Left lung (tissue), 10 donors: Measurements from ENCODE around the gene IL21R. TPM values are rescaled to one million over a fixed set of nuclear protein-coding genes. Genes with fewer than 3 reads are reported as not detected.

Experiments
- ATAC-seq: fragments of 200-7000 bp; cut with Tn5 transposase; one replicate; pipeline ENCODE4 v1.9.1; 2020; ENCODE audit warnings: moderate library complexity
- DNase-seq, 4 donors: peaks; one replicate each; pipeline ENCODE4 v3.0.0-alpha.2; 2013 to 2020
- H3K27ac ChIP-seq, 2 donors: fragments of 200-600 bp; sonication (generic) in 1 of 2; one replicate each; pipeline versions ENCODE4 v1.5.0 to v1.8.0; 2020 to 2021
- H3K27me3 ChIP-seq, 2 donors: fragments of 200-600 bp; sonication (generic) in 1 of 2; one replicate each; pipeline versions ENCODE4 v1.5.0 to v1.8.0; 2020 to 2021
- H3K36me3 ChIP-seq, 2 donors: fragments of 200-600 bp; sonication (generic) in 1 of 2; one replicate each; pipeline versions ENCODE4 v1.5.0 to v1.8.0; 2020 to 2021
- H3K4me1 ChIP-seq, 2 donors: fragments of 200-600 bp; one replicate each; pipeline ENCODE4 v1.8.0; 2021
- H3K4me3 ChIP-seq, 2 donors: fragments of 200-600 bp; sonication (generic) in 1 of 2; one replicate each; pipeline versions ENCODE4 v1.5.0 to v1.8.0; 2020 to 2021; ENCODE audit warnings: mild to moderate bottlenecking in 1 of 2
- H3K9me3 ChIP-seq, 2 donors: fragments of 200-600 bp; sonication (generic) in 1 of 2; one replicate each; pipeline versions ENCODE4 v1.5.0 to v1.8.0; 2020 to 2021
- intact Hi-C, 2 donors: fragments of 100-400 bp; cut with DNase I; formaldehyde crosslinking; loops; one replicate each; pipeline versions ENCODE4 v1.11.2 to v1.14.2; 2022
- polyA plus RNA-seq, 6 donors: library from polyadenylated mRNA; unstranded; fragments of 120-200 nt; gene quantifications; one replicate each; pipeline ENCODE4 v1.2.1, GENCODE V29; 2013; ENCODE audit not compliant: insufficient read length in 6 of 6
- total RNA-seq, 2 donors: library from RNA; stranded (reverse); fragmentation: NEBNext Ultra II Directional; extraction: Animal tissue kit (Norgen Biotek cat#: 25700); gene quantifications; one replicate each; pipeline ENCODE4 v1.2.1, GENCODE V29; 2021
- TF ChIP-seq, protein P1 (sequence below), 2 donors: fragments of 200-600 bp; sonication (generic) in 1 of 2; IDR thresholded peaks; one replicate each; pipeline versions ENCODE4 v1.5.0 to v1.8.0; 2021; ENCODE audit warnings: antibody characterized with exemption in 2 of 2
- donor health status: DM: no; HTN: yes; CAD: no.
- donor health status: DM: no; HTN: no; CAD: no.

The IL21R gene
- total and polyA plus RNA-seq, 8 donors, result 1.2 to 4.3 (median 3.9) TPM

DNA sequence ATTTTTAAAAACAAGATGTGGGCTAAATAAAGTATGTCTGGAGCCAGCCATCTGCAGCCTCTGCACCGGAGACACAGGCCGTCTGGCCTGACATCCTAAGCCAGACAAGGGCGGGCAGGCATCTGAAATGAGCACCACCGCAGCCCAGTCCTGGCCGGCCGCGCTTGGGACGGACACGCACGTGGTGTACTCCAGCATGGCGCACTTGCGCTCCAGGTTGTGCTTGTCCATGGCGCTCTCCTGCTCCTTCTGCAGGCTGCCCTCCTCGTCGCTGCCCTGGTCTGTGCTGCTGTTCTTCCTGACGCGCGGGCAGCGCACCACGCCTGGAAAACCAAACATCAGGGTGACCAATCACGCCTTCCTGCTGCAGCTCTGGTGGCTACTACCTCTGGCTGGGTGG is 87.4 kb downstream of the IL21R start:
- intact Hi-C loops, result no loop called here
- Histone ChIP-seq H3K27me3 (no peaks in the 10 kb centered on the region), H3K36me3 (peaks cover 0 to 100% of the 10 kb centered on the region in 2 donors), H3K4me3 (no peak overlapping the region), H3K4me1 (no peaks in the 10 kb centered on the region), H3K27ac (no peak overlapping the region), H3K9me3 (no peaks in the 10 kb centered on the region)
- DNase-seq (no peak), ATAC-seq (no peak)
- TF ChIP-seq, protein P1, sequence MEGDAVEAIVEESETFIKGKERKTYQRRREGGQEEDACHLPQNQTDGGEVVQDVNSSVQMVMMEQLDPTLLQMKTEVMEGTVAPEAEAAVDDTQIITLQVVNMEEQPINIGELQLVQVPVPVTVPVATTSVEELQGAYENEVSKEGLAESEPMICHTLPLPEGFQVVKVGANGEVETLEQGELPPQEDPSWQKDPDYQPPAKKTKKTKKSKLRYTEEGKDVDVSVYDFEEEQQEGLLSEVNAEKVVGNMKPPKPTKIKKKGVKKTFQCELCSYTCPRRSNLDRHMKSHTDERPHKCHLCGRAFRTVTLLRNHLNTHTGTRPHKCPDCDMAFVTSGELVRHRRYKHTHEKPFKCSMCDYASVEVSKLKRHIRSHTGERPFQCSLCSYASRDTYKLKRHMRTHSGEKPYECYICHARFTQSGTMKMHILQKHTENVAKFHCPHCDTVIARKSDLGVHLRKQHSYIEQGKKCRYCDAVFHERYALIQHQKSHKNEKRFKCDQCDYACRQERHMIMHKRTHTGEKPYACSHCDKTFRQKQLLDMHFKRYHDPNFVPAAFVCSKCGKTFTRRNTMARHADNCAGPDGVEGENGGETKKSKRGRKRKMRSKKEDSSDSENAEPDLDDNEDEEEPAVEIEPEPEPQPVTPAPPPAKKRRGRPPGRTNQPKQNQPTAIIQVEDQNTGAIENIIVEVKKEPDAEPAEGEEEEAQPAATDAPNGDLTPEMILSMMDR (IDR thresholded peaks at IDR 0.05), result no peak

GRCh38 chr16:27489906-27490305 is 87.9 kb downstream of the IL21R start:
- no peak for ATAC-seq
- TF ChIP-seq, protein P1 (IDR thresholded peaks at IDR 0.05), result no peak

GRCh38 chr16:27491894-27492587 is 90.1 kb downstream of the IL21R start:
- Histone ChIP-seq H3K27me3 (no peaks in the 10 kb centered on the region), H3K4me1 (peaks cover 0 to 3% of the 10 kb centered on the region in 2 donors), H3K27ac (peak overlapping the region in 1 of 2 donors; percentile 65), H3K4me3 (no peak overlapping the region), H3K9me3 (no peaks in the 10 kb centered on the region), H3K36me3 (peaks cover 0 to 100% of the 10 kb centered on the region in 2 donors)
- ATAC-seq (no peak), DNase-seq (no peak)
- intact Hi-C loops, result no loop called here
- TF ChIP-seq, protein P1 (IDR thresholded peaks at IDR 0.05), result no peak

More at GRCh38 chr16:27489906-27490305, 87.9 kb downstream of the IL21R start:
- Histone ChIP-seq H3K4me3 (no peak overlapping the region), H3K4me1 (no peaks in the 10 kb centered on the region), H3K9me3 (no peaks in the 10 kb centered on the region), H3K27ac (no peak overlapping the region), H3K36me3 (peaks cover 0 to 100% of the 10 kb centered on the region in 2 donors), H3K27me3 (no peaks in the 10 kb centered on the region)
- no peak for DNase-seq
- intact Hi-C loops, result no loop called here

DNA sequence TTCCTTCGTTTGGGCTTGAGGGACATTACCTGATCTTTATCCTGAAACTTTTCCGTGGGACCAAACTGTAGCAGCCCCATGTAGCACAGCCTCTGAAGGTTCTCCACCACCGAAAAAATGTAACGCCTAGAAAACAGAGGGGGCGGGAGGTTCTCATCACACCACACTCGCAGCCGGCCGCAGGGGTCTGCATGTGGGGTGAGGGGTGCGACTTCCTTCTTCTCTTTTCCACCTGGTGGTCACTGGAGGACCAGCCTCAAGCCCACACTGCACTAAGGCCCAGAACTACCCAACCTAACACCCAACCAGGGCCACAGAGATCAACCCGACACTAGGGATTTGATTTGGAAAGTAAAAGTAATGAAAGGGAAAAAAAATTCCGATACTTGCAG is 90.6 kb downstream of the IL21R start:
- TF ChIP-seq, protein P1 (IDR thresholded peaks at IDR 0.05), result no peak
- H3K27ac ChIP-seq, result peak overlapping the region in 1 of 2 donors; percentile 65

DNA sequence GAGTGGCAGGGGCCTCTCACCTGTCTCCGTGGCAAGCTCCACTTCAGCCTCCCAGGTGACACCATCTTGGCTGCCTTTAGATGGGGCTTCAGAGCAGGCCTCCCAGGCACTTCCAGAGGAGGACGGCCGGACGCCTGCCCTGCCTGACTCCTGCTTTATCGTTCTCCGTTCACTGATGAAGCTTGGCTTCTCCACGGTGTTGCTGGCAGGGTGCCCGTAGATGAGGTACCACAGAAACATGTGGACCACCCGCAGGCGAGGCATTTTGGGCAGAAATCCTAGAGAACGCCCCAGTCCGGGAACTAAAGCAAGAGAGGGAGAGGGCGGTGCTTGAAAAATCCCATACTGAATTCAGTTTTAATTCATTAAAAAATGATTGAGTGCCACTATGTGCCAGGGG is 93.2 kb downstream of the IL21R start:
- ATAC-seq (peak; percentile 12), DNase-seq (peak in 3 of 4 donors; percentile 46 to 88 (median 83))
- intact Hi-C loops, result no loop called here
- peaks cover 0 to 100% of the 10 kb centered on the region in 2 donors for H3K36me3 ChIP-seq
- H3K4me3 ChIP-seq, result no peak overlapping the region
- H3K9me3 ChIP-seq, result no peaks in the 10 kb centered on the region
- H3K27me3 ChIP-seq, result no peaks in the 10 kb centered on the region
- TF ChIP-seq, protein P1 (IDR thresholded peaks at IDR 0.05), result no peak
- no peak overlapping the region for H3K27ac ChIP-seq
- peaks cover 0 to 3% of the 10 kb centered on the region in 2 donors for H3K4me1 ChIP-seq

More for the DNA sequence above, 90.6 kb downstream of the IL21R start:
- no peak for ATAC-seq
- H3K9me3 ChIP-seq, result no peaks in the 10 kb centered on the region
- H3K4me1 ChIP-seq, result peaks cover 0 to 3% of the 10 kb centered on the region in 2 donors
- H3K27me3 ChIP-seq, result no peaks in the 10 kb centered on the region
- intact Hi-C loops, result no loop called here
- no peak overlapping the region for H3K4me3 ChIP-seq
- H3K36me3 ChIP-seq, result peaks cover 0 to 100% of the 10 kb centered on the region in 2 donors
- no peak for DNase-seq
